PFSK-1 (cell line): ENCODE results near the gene BCAS1.

Source experiments
- FOXP2 ChIP-seq: optimal IDR thresholded peaks from 2 replicates; pipeline ENCODE3; 2011; ENCODE audit warnings: borderline replicate concordance, control low read depth, inconsistent platforms; ENCODE audit not compliant: insufficient read depth; ENCODE audit errors: extremely low read length, extremely low read depth
- POLR2AphosphoS5 ChIP-seq: IDR thresholded peaks from 2 replicates; pipeline ENCODE4 v1.6.1; 2012; ENCODE audit warnings: low read depth, mild to moderate bottlenecking, control low read depth, low read length, moderate library complexity
- SIN3A ChIP-seq: IDR thresholded peaks from 2 replicates; pipeline ENCODE4 v1.6.1; 2012; ENCODE audit warnings: mild to moderate bottlenecking, low read length, moderate library complexity, borderline replicate concordance; ENCODE audit not compliant: insufficient read depth
- TAF1 ChIP-seq: IDR thresholded peaks from 2 replicates; pipeline ENCODE4 v1.6.1; 2012; ENCODE audit warnings: low read length, control low read depth, borderline replicate concordance; ENCODE audit not compliant: insufficient read depth
- TF ChIP-seq, protein P1 (sequence below), 2 experiments: IDR thresholded peaks; 2 replicates each; pipeline versions ENCODE4 v1.6.1 to v1.8.0; 2011 to 2012; ENCODE audit warnings: low read depth in 2 of 2, low read length in 2 of 2, control low read depth in 1 of 2, inconsistent platforms in 1 of 2, mild to moderate bottlenecking in 1 of 2, moderate library complexity in 1 of 2; ENCODE audit not compliant: insufficient read depth in 1 of 2

The BCAS1 gene

DNA sequence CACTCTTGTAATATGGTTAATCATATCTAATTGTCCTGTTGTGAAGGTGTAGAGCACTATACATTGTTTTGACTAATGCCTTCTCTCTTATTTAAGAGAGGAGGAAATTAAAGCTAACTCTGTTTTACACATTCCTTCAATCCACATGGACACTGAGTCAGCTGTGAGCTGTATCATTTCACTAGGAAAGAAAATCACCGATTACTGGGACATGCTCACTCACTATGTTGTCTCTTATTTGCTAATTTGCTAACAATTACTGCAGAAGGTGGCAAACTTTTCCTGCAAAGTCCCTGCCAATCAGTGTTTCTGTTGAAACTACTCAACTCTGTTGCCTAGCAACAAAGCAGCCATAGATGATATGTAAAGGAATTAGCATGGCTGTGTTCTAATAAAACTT lies 98.2 kb downstream of the BCAS1 start:
- no peak for TF ChIP-seq FOXP2

DNA sequence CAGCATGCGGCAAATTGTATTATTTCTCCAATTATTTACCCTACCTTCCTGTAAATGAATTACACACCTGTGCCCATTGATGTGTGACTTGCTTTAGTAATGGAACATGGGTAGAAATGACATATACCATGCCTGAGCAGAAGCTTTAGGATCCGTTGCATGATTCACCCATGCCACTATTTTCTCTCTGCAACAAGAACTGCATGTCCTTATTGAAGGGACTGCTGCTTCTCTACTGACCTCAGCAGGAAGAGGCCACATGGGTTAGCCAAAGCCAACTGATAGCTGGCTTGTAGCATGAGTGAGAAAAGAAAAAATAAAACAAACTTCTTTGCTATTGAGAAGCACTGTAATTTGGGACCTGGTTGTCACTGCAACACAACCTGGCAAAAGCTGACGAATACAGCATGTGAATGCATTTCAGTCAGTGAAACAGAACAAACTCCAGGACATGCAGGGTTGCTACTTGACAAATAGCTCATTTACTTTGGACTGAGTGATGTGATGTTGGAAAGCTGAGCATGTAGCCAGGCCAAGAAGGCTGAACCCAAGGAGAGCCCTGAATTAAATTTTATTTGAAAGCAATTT lies 99.2 kb downstream of the BCAS1 start:
- TF ChIP-seq TAF1 = no peak

DNA sequence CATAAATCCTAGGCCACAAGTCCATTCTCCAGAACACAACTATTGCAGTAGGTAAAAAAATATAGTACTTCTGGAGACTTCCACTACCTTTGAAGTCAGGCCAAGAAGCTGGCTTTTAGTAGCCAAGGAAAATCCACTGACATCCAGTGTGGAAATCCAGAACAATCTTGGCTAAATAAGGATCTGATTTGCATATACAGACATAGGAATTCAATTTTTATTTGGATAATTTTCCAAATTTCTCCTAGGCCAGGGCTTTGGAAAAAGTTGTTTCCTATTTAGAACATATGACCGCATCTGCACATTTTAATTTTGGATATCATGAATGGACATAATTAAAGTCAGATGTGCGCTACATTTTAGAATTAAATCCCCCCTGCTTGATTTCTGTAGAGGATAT lies 100.2 kb downstream of the BCAS1 start:
- no peak for TF ChIP-seq TAF1
- no peak for TF ChIP-seq FOXP2
- TF ChIP-seq, protein P1, sequence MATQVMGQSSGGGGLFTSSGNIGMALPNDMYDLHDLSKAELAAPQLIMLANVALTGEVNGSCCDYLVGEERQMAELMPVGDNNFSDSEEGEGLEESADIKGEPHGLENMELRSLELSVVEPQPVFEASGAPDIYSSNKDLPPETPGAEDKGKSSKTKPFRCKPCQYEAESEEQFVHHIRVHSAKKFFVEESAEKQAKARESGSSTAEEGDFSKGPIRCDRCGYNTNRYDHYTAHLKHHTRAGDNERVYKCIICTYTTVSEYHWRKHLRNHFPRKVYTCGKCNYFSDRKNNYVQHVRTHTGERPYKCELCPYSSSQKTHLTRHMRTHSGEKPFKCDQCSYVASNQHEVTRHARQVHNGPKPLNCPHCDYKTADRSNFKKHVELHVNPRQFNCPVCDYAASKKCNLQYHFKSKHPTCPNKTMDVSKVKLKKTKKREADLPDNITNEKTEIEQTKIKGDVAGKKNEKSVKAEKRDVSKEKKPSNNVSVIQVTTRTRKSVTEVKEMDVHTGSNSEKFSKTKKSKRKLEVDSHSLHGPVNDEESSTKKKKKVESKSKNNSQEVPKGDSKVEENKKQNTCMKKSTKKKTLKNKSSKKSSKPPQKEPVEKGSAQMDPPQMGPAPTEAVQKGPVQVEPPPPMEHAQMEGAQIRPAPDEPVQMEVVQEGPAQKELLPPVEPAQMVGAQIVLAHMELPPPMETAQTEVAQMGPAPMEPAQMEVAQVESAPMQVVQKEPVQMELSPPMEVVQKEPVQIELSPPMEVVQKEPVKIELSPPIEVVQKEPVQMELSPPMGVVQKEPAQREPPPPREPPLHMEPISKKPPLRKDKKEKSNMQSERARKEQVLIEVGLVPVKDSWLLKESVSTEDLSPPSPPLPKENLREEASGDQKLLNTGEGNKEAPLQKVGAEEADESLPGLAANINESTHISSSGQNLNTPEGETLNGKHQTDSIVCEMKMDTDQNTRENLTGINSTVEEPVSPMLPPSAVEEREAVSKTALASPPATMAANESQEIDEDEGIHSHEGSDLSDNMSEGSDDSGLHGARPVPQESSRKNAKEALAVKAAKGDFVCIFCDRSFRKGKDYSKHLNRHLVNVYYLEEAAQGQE (IDR thresholded peaks at IDR 0.05; ENCODE audit: insufficient read depth in 1 of 2, low read depth in 2 of 2, low read length in 2 of 2) = no peak
- TF ChIP-seq SIN3A = no peak
- no peak for TF ChIP-seq POLR2AphosphoS5

DNA sequence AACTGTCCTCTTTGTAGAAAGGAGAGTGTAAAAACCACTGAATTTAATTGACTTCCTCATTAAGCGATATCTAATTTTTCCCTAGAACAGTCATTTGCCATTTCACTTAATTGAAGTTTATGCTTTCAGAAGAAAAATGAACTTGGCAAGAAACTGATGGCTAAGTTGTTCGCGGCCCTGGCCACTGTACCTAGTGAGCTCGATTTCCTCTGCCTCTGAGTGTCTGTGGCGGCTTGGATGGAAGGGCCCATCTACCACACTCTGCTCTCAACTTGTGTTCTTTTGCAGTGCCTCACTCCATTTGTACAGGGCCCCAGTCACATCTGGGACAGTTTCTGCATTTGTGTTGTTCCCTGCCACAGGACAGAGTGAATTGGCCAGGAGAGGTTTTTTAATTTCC lies 102.9 kb downstream of the BCAS1 start:
- TF ChIP-seq TAF1 (no peak), FOXP2 (no peak), SIN3A (no peak), POLR2AphosphoS5 (no peak)
- TF ChIP-seq, protein P1 (IDR thresholded peaks at IDR 0.05; ENCODE audit: insufficient read depth in 1 of 2, low read depth in 2 of 2, low read length in 2 of 2) = no peak

DNA sequence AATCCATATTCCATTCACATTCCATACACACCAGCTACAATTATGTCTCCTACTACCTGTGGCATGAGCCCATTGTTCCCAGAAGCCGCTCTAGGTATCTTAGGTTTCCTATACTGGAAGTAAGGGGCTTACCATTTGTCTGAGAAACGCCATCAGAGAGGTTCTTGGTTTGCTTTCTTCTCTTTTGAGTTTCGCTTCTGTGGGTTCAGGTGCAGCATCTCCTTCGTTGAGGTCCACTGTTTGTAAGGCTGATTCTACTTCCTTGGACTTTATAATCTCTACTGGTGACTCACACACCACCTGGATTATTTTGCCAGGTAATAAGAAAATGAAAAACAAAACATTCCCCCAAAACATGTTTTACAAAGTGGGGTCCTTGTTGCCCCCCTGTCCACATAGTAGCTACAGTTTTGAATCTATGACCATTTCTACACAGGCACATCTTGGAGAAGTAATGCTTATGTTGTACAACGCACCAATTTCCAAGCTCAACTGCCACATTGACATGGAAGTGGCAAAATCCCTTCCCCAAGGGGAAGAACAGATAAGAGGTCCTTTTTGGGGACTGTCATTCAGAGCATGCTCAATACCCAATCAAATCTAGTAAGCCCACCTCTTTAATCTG lies 103.5 kb downstream of the BCAS1 start:
- TF ChIP-seq POLR2AphosphoS5 (no peak), FOXP2 (no peak), SIN3A (no peak), TAF1 (no peak)
- TF ChIP-seq, protein P1 (IDR thresholded peaks at IDR 0.05; ENCODE audit: insufficient read depth in 1 of 2, low read depth in 2 of 2, low read length in 2 of 2) = no peak

DNA sequence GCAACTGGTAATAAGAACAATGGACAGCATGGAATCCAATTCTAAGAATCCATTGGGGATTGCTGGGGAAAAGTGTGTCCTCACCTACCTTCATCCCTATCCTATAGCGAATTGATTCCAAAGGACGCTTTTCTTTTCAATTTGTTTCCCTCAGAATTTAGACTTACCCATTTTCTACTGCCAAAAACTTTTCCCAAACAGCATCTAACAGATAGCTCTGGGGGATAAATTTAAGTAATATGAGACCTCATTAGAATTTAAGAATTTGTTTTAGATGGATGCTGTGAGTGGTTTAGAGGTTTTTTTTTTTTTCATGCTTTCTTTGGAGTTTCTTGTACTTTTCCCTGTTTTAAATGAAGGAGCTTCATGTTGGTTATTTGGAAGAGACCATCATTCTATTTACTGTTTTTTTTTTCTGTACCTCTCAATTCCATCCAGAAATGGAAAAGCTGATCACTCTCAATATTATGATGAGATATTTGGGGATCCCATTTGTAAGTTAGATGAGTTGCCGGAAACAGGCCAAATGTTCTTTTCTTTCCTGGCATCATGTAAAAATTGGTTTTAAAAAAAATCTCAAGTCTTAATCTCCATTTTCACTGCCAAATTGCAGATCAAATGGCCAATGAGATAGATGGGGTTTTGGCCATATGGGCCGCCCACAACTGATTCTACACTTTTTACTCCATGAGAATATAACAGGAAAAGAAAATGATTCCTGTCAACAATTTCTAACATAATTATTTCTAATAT lies 105.7 kb downstream of the BCAS1 start:
- TF ChIP-seq POLR2AphosphoS5 = no peak
- no peak for TF ChIP-seq SIN3A
- TF ChIP-seq, protein P1 (IDR thresholded peaks at IDR 0.05; ENCODE audit: insufficient read depth in 1 of 2, low read depth in 2 of 2, low read length in 2 of 2) = no peak
- TF ChIP-seq FOXP2 = no peak
- no peak for TF ChIP-seq TAF1
